GM21786 (cell line): ENCODE measurements around the gene RRP12.

Experiments
- ATAC-seq: cut with Tn5 transposase; IDR thresholded peaks from one replicate; pipeline ENCODE4 v1.9.1; 2021; ENCODE audit not compliant: unreplicated experiment

RRP12 gene

DNA sequence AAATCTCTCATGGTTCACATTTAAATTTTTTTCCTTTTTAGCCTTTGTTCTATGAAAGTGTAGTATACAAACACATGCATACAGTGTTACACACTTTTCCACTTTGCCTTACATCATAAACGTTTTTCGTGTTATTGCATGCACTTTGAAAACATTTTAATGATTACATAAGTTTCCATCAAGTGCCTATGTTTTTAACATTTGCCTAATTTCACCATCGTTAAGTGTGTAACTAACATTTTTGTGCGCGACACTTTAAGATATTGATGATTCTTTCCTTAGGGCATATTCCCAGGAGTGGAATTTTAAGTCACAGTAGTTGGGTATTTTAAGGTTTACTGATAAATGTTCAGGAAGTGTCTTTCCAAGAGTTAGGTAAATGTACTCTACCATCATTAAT, 65.1 kb downstream of the RRP12 start:
- ATAC-seq, result no peak

DNA sequence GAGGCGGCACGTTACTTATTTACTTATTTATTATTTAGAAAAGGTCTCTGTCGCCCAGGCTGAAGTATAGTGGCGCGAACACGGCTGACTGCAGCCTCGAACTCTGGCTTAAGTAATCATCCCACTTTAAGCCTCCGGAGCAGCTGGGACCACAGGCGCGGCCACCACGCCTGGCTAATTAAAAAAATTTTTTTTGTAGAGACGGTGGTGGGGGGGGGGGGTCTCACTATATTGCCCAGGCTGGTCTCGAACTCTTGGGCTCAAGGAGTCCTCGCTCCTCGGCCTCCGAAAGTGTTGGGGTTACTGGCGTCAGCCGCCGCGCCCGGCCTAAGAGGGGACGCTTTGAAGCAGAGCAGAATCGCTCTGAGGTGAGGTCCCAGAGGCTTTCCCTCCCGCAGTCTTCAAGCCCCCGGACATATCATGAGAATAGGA, 65.9 kb downstream of the RRP12 start:
- no peak for ATAC-seq

DNA sequence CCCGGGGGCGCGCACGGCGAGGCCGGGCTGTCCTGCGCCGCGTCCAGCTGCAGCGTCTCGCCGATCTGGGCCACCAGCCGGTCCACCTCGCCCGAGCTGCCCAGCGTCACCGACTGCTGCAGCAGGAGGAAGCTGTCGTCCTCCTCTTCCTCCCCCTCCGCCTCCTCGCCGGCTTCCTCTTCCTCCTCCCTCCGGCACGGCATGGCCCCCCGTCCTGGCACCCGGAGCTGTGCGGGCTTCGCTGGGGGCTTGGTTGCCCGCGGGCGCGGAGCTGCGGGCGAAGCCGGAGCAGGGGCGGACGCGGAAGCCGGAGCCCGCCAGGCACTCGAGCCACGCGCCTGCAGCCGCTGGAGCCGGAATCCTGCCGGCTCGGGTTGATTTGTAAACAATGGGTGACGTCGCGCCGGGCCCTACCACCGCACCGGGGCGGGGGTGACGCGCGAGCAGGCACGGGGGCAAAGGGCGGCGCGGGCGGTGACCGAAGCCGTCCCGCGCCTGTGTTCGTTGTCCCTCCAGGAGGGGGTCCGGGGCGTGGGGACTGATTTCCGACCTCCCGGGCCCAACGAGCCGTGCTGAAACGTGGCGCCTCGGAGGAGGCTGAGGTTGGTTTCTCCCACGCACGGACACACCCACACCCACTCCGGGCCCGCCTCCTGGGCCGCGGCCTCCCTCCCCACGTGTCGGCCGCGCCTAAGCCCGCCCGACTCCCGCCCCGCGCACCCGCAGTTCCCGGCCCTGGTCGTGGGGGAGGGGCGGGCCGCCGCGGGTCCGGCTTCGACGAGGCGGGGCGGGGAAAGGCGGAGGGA, 66.6 kb downstream of the RRP12 start, which contains the start of gene FRAT2:
TSS of gene FRAT2 (minus strand) at position 360 of the 806 bp plus-strand sequence. CDS start at position 203, 157 bp downstream.
- peak; percentile 82 for ATAC-seq

DNA sequence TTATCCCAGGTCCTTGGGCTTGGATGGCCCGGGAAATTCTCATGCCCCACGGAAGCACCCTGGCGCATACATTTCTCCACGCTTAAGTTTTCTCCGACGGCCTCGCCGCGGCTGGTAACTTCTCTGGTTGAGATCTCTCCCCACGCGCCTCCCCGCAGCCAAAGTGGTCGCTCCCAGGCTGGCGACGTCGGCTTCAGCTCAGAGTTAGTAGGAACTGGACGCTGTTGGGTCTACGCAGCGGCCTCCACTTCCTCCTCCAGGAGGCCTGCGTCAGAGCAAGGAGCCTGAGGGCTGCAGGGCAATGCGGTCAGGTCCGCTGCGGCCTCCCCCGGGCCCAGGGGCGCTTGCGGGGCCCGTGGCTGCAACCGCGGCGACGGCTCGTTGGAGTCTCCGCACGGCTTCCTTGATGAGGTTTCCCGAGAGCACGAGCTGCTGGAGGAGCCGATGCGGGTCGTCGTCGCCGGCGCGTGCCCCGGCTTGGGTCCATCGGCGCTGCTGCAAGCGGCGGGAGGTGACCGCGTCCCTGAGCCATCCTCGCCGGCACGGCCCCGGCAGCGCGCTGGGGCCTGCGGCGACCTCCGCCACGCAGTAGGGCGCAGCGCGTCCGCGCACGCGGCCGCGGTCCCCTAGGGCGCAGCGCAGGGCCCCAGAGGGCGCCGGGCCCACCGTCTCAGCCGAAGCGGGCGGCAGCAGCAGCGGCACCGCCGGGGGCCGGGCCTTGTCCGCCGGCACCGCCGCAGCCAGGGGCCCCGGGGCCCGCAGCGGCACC, 67.4 kb downstream of the RRP12 start:
- peak; percentile 19 for ATAC-seq

DNA sequence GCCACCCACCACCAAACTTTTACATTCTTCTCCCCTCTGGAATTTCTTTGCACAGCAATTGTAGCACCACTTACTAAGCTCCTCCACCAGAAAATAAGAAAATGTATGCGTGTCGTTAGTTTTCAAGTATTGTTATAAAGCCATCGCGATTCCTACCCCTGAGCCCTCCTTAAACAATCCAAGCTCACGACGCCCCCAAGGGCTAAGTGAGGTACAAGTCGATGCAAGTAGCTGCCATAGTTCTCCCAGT, 67.9 kb downstream of the RRP12 start:
- no peak for ATAC-seq

DNA sequence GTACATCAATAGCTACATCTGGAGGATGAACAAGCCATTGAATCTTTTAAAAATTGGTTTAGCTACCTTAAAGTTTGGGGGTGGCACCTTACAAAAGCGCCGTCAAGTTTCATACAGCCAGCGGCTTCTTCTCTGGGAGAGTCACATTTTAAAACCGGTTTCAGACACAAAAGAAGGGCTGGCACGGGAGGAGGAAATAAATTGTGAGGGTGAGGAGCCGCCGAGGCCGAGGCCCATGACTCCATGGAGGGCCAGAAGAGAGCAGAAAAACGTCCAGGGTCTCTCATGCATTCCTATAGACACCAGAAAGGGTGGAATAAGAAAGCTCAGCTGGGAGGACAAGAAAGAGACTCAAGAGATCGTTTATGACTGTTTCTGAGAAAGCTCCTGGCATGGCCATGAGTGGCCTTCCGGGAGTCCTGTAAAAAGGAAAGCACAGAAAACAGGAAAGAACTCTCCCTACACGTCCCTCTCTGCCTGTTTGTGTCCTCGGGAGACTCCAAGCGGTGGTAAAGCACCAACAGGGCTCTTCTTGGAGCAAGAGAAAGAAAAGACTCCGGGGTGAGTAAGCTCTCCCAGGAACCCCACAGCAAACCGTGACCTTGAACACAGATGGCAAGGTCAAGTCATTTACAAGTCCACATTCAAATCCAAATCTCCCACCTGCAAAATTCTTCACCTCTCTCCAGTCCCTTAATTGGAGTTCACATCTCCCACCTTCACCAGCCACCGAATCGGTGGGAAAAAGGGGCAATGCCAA, 68.4 kb downstream of the RRP12 start:
- ATAC-seq, result no peak

DNA sequence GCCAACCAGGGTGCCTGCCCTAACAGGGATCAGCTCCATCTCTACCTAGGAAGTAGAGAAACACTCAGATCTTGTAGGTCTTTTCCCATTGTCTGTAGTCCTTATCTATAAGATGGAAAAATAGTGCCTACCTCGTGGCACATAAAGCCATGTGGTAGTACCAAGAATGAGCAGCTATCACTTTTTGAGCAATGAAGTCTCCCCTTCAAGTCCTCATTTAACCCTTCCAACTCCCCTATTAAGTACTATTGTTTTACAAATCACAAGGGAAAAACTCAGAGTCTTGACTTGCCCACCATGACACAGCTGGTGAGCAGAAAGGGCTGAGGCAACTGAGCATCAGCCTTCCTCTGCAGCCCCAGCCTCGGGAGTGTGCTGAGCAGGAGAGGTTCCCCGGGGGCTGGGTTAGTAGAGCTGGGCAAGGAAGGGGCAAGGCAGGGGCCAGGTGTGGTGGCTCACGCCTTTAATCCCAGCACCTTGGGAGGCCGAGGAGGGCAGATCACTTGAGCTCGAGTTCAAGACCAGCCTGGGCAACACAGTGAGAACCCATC, 69.9 kb downstream of the RRP12 start:
- ATAC-seq, result no peak

DNA sequence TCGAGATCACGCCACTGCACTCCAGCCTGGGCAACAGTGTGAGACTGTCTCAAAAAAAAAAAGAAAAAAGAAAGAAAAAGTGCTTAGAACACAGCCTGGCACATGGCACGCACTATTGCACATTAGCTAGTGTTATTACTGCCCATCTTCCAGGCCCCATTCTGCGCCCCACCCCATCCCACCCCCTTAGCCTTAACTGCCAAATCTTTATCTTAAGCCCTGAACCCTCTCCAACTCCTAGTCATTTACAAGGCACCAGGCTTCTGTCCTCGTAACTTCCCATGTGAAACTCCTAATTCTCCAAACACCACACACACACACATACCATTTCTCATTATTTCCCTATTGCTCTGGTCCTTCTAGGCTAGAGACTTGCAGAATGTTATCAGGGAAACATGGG, 71.4 kb downstream of the RRP12 start:
- no peak for ATAC-seq

DNA sequence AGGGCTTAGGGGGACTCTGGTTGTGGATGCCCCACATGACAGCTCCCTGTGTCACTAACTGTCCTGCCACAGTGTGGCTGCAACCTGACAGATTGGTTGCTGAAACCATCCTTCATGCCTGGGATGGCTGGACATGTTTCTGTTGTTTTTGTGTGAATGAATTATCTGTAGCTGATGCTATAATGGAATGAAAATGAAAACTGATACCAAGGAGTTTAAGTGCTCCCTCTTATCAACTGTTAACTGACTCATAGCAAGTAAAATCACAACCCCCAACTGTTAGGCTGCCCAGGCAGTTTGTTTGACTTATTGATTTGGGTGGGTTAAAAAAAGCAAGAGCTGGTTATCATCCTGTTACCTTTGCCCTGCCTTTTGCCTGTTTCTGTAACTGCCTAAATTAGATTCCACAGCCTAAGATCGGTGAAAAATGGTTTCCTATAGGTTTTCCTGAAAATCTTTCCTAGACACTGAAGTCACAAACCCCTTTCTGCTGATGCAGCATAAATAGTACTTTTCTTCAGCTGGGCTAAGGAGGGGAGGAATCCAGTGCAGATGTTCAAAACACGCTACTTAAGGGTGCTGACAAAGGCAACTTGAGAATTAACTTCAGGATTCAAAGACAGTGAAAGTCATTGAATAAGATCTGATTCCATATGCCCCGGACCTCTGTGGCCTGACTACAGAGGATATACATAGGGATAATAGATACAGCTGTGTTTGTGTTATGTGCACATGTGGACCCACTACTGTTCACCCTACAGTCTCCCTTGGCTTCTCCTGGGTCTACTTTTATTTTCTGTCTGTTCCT, 72.3 kb downstream of the RRP12 start:
- no peak for ATAC-seq

DNA sequence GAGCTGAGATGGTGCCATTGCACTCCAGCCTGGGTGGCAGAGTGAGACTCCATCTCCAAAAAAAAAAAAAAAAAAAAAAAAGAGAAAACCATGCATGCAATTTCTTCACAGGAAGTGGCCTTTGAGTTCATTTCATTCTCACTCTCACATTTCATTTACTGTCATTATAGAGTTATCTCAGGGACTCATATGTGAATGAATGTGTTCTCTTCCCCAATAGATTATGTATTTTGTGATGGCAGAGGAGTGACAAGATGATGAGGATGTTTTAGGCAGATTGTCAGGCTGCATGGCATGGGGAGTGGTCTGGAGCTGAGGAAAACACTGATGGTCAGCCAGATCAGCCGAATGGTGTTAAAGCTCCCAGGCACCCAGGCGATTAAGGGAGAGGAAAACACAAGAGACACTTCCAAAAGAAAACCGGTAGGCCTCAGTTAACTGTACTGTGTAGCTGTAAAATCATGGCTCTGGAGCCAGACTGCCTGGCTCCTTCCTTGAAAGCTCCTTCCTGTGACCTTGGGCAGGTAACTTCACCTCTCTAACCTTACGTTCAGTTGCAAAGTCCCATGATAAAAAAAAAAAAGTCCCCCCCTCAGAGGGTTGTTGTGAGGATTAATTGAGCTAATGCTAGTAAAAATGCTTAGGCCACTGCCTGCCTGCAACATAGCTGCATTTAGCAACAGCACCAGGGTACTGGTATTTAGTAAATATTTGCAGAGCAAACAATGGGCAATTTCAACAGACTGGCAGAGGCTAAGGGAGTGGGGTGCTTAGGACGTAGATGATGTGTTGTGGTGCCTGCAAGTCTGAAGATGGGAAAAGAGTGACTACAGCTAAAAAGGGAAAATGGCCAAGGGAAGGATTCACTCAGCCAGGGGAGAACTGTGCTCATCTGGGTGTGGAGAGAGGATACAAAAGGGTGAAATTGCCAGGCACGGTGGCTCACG, 73.5 kb downstream of the RRP12 start:
- no peak for ATAC-seq

DNA sequence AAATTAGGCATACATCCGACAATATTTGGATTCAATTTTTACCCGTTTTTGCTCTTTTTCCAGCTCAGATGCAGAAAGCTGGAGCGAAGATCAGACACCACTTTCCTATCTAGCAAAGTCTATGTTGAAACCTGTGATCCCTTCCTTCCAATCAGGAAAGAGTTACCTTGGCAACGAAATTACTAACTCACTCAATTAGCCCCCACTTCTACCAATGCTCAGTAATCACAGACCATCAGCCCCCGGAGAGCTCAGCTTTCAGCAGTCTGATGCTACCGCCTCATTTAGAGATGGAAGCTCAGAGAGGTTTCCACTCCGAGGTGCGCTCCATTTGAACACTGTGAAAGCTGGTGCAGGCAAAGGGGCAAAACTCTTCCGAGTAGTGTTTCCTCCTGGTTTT, 75.4 kb downstream of the RRP12 start:
- ATAC-seq, result no peak

DNA sequence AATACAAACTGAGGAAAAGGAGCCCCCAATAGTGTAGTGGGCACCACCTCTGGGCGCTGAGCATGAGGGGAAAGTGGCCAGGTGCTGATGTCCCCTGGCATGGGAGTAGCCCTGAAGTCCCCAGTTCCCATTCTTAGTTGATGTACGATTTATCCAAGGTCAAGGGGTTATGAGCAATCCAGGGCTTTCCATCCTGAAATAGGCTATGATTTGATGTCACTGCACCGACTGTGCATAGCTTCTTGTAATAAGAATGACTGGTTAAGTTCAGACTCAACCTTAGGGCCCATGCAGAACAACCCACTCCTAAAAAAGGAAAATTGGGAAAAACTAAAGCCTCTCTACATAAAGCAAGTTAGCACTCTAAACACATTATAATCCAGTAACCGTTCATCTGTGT, 77.6 kb downstream of the RRP12 start:
- ATAC-seq, result no peak

DNA sequence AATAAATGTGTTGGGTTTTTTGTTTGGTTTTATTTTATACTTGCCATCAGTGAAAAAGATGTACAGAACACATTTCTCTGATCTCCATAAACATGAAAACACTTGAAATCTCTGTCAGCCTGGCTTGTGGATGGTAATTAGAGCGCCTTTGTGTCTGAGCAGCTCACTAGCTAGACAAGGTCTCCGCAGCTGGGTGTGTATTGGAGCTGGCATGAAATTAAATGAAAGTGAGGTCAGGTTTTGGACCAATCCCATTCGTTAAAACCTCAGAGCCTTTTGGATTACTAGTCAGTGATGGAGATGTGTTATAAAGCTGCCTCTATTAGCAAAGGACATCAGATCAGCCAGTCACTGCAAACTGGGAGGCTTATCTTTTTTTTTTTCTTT, 79.3 kb downstream of the RRP12 start:
- no peak for ATAC-seq

DNA sequence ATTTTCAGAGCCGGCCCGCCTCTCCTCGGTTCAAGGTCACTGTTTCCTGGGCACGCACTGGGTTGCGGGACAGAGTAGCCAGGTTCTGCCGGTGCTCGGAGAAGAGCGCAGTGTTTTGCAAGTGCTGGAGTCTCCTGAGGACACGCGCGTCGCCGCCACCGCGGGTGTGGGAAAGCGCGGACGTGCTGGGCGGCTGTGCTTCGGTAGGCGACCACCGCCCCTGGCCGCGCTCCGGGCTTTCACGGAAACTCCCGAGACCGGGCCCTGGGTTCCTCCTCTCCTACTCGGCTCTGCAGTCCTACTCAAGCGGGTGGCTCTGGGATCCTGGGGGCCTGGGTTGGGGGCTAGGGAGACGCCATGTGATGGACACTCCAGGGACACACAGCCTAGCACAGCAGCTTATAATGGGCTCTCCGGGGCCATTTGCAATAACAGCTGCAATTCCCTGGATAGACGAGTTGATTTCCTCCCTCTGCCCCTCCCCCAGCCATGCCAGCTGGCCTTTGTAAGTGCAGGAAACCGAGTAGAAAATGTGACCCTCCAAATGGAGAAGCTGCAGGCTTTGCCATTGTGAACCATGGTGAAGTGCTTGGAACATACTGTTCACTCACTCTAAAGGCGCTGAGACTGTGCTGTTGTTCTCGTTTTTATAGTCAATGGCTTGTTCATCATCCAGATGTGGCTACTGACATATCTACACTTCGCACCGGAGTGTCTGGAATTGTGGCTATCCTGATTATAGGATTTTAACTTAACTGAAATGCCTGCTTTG, 79.9 kb downstream of the RRP12 start:
- ATAC-seq, result no peak

DNA sequence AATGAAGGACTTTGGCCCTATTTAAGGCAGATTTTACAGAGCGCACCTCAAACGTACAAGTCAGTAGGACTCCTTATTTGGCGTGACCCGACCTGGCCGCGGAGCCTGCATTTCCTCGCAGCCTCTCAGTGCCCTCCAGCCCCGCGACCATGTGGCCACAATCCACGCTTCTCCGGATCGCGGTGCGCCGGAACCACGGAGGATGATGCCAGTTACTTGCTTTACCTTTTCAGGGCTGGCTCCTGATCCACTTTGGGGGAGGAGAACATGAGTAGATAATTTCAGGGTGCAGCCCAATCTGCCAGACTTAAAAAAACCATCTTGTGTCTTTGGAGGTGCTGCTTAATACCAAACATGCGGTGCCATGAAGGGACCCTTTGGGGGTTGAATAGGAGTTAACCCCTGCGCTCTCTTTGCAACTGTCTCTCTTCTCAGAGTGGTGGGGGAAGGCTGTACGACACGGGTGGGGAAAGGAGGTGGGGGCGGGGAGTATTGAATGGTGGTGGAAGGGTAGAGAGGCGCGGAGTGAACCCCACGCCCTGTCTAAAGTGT, 80.6 kb downstream of the RRP12 start:
- ATAC-seq, result no peak

DNA sequence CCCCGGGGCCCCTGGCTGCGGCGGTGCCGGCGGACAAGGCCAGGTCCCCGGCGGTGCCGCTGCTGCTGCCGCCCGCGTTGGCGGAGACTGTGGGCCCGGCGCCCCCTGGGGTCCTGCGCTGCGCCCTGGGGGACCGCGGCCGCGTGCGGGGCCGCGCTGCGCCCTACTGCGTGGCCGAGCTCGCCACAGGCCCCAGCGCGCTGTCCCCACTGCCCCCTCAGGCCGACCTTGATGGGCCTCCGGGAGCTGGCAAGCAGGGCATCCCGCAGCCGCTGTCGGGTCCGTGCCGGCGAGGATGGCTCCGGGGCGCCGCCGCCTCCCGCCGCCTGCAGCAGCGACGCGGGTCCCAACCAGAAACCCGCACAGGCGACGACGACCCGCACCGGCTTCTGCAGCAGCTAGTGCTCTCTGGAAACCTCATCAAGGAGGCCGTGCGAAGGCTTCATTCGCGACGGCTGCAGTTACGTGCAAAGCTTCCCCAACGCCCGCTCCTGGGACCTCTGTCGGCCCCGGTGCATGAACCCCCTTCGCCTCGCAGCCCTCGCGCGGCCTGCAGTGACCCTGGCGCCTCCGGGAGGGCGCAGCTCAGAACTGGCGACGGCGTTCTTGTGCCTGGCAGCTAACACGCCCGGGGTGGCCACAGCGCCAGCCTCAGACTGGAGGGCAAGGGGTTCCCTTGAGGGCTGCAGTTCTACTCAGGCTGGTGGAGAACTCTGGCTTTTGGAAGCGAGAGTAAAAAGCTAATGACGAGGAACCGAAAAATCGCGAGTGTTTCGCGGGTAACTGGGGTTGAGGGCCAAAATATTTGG, 81.3 kb downstream of the RRP12 start:
- peak; percentile 30 for ATAC-seq

DNA sequence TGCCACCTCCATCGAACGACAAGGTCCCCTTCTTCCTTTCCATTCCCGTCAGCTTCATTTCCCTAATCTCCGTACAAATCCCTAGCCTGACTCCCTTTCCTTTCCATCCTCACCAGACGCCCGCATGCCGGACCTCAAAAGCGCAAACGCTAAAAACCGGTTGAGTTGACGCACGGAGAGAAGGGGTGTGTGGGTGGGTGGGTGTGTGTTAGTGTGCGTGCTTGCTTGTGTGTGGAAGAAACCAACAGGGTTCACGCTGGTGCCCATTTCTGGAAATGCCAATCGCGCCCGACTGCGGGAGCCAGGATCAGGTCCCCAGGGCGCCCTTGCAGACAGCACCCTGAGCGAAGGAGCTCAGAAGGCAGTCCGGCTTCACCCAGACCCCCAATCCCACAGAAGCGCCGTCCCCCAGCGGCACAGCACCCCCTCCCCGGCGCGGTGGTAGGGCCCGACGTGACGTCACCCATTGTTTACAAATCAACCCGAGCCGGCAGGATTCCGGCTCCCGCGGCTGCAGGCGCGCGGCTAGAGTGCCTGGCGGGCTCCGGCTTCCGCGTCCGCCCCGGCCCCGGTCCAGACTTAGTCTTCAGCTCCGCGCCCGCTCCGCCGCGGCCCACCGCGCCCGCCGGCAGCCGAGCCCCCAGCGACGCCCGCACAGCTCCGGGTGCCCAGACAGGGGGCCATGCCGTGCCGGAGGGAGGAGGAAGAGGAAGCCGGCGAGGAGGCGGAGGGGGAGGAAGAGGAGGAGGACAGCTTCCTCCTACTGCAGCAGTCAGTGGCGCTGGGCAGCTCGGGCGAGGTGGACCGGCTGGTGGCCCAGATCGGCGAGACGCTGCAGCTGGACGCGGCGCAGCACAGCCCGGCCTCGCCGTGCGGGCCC, 82.1 kb downstream of the RRP12 start, which contains the start of gene FRAT1:
TSS of gene FRAT1 (plus strand) at position 500 of the 880 bp plus-strand sequence. CDS start at position 683, 183 bp downstream.
- peak; percentile 79 for ATAC-seq
